GM12875 (cell line): Measurements from ENCODE around the gene SLC9A9.

Experiments
- H3K4me3 ChIP-seq: one replicate; pipeline ENCODE4 v1.5.1; 2011; ENCODE audit warnings: low read depth, low read length, control low read depth
- CTCF ChIP-seq: IDR thresholded peaks from 2 replicates; pipeline ENCODE4 v1.5.1; 2011; ENCODE audit warnings: low read depth, mild to moderate bottlenecking, control low read depth, inconsistent platforms, low read length, moderate library complexity, borderline replicate concordance; ENCODE audit not compliant: insufficient read depth

SLC9A9 gene

GRCh38 chr3:143343944-143344343 is 504.3 kb downstream of the SLC9A9 start:
- H3K4me3 ChIP-seq, result no peak overlapping the region
- no peak for TF ChIP-seq CTCF

GRCh38 chr3:143343031-143343430 is 505.2 kb downstream of the SLC9A9 start:
- H3K4me3 ChIP-seq, result no peak overlapping the region
- no peak for TF ChIP-seq CTCF

GRCh38 chr3:143339451-143339850 is 508.8 kb downstream of the SLC9A9 start:
- TF ChIP-seq CTCF, result no peak
- H3K4me3 ChIP-seq, result no peak overlapping the region

- no peak for TF ChIP-seq CTCF
- H3K4me3 ChIP-seq, result no peak overlapping the region
Observed at GRCh38 chr3:143337387-143337786, 510.9 kb downstream of the SLC9A9 start.

GRCh38 chr3:143334231-143334630 is 514.0 kb downstream of the SLC9A9 start:
- no peak overlapping the region for H3K4me3 ChIP-seq
- TF ChIP-seq CTCF, result no peak

GRCh38 chr3:143333367-143333766 is 514.9 kb downstream of the SLC9A9 start:
- H3K4me3 ChIP-seq, result no peak overlapping the region
- no peak for TF ChIP-seq CTCF

- no peak overlapping the region for H3K4me3 ChIP-seq
- TF ChIP-seq CTCF, result no peak
Observed at GRCh38 chr3:143332026-143332425, 516.2 kb downstream of the SLC9A9 start.
